Neural progenitor cell (in vitro differentiated cells): ENCODE results near the gene DCDC2. TPM values are rescaled to one million over a fixed set of nuclear protein-coding genes. Genes with fewer than 3 reads are reported as not detected.

ENCODE experiments used
- DNase-seq: peaks from one replicate; pipeline ENCODE4 v3.0.0-alpha.2; 2016; ENCODE audit warnings: low spot score
- H2AFZ ChIP-seq: fragments of 200-600 bp; sonication (generic); replicated peaks from 2 replicates; pipeline ENCODE4 v1.6.1; 2016; ENCODE audit warnings: antibody characterized with exemption
- H3F3A ChIP-seq: fragments of 200-600 bp; sonication (generic); 2 replicates; pipeline ENCODE4 v1.6.1; 2016; ENCODE audit warnings: antibody characterized with exemption, low read depth
- H3K27ac ChIP-seq: fragments of 200-600 bp; sonication (generic); 2 replicates; pipeline ENCODE4 v1.5.1; 2016; ENCODE audit warnings: mild to moderate bottlenecking
- H3K27me3 ChIP-seq: fragments of 200-600 bp; sonication (generic); 2 replicates; pipeline ENCODE4 v1.6.1; 2016; ENCODE audit warnings: mild to moderate bottlenecking, moderate library complexity
- H3K36me3 ChIP-seq: fragments of 200-600 bp; sonication (generic); 2 replicates; pipeline ENCODE4 v1.5.1; 2016
- H3K4me1 ChIP-seq: fragments of 200-600 bp; sonication (generic); 2 replicates; pipeline ENCODE4 v1.6.1; 2016; ENCODE audit warnings: mixed run types
- H3K4me2 ChIP-seq: fragments of 200-600 bp; sonication (generic); 2 replicates; pipeline ENCODE4 v1.6.1; 2016
- H3K4me3 ChIP-seq: fragments of 200-600 bp; sonication (generic); 2 replicates; pipeline ENCODE4 v1.5.1; 2016
- H3K79me2 ChIP-seq: fragments of 200-600 bp; sonication (generic); 2 replicates; pipeline ENCODE4 v1.6.1; 2016; ENCODE audit warnings: low read depth
- H3K9ac ChIP-seq: fragments of 200-600 bp; sonication (generic); 2 replicates; pipeline ENCODE4 v1.6.1; 2016
- H3K9me3 ChIP-seq: fragments of 200-600 bp; sonication (generic); 2 replicates; pipeline ENCODE4 v1.5.1; 2016; ENCODE audit warnings: low read depth
- H4K20me1 ChIP-seq: fragments of 200-600 bp; sonication (generic); 2 replicates; pipeline ENCODE4 v1.6.1; 2016; ENCODE audit warnings: low read depth
- H3K27ac Mint-ChIP-seq: 3 replicates; pipeline ENCODE4 v1.8.0; 2021; ENCODE audit warnings: mixed read lengths
- H3K27me3 Mint-ChIP-seq: 2 replicates; pipeline ENCODE4 v1.8.0; 2022; ENCODE audit warnings: low read depth, mild to moderate bottlenecking, inconsistent platforms, moderate library complexity, mixed read lengths; ENCODE audit not compliant: insufficient read depth
- H3K36me3 Mint-ChIP-seq: 3 replicates; pipeline ENCODE4 v1.8.0; 2021; ENCODE audit warnings: mixed read lengths
- H3K4me1 Mint-ChIP-seq: 3 replicates; pipeline ENCODE4 v1.8.0; 2021; ENCODE audit warnings: mixed read lengths
- H3K4me3 Mint-ChIP-seq: 3 replicates; pipeline ENCODE4 v1.8.0; 2021; ENCODE audit warnings: mild to moderate bottlenecking, moderate library complexity, mixed read lengths
- H3K9me3 Mint-ChIP-seq: 3 replicates; pipeline ENCODE4 v1.8.0; 2020; ENCODE audit warnings: mixed read lengths
- CTCF ChIP-seq: fragments of 200-600 bp; sonication (generic); IDR thresholded peaks from 2 replicates; pipeline ENCODE4 v1.5.1; 2017; ENCODE audit warnings: antibody characterized with exemption, mild to moderate bottlenecking
- EZH2 ChIP-seq: fragments of 200-600 bp; sonication (generic); IDR thresholded peaks from 2 replicates; pipeline ENCODE4 v1.6.1; 2017; ENCODE audit warnings: antibody characterized with exemption, mild to moderate bottlenecking, moderate library complexity
- EZH2phosphoT487 ChIP-seq: fragments of 200-600 bp; sonication (generic); IDR thresholded peaks from 2 replicates; pipeline ENCODE4 v1.6.1; 2017; ENCODE audit warnings: antibody characterized with exemption
- total RNA-seq: library from RNA; depleted of rRNA; stranded (reverse); fragments of >200 nt; gene quantifications from 2 replicates; pipeline ENCODE4 v1.2.3, GENCODE V29; 2015; ENCODE audit warnings: low replicate concordance

Gene DCDC2
- total RNA-seq, 1 donor from 2014 or later: not detected

- H3K9me3 ChIP-seq: no peaks in the 10 kb centered on the region
- no peak overlapping the region for H3K9ac ChIP-seq
- H3F3A ChIP-seq: no peaks in the 10 kb centered on the region
- H3K27ac ChIP-seq: no peak overlapping the region
- TF ChIP-seq CTCF: no peak
- no peak for TF ChIP-seq EZH2phosphoT487
- no peak for TF ChIP-seq EZH2
- H3K79me2 ChIP-seq: no peaks in the 10 kb centered on the region
- peaks cover 7% of the 10 kb centered on the region for H3K9me3 Mint-ChIP-seq
- H3K36me3 ChIP-seq: no peaks in the 10 kb centered on the region
- DNase-seq: no peak
- H3K4me1 ChIP-seq: no peaks in the 10 kb centered on the region
- no peak overlapping the region for H3K4me2 ChIP-seq
- no peak overlapping the region for H3K27ac Mint-ChIP-seq
- no peak overlapping the region for H3K4me3 Mint-ChIP-seq
- no peaks in the 10 kb centered on the region for H3K27me3 ChIP-seq
- no peak overlapping the region for H3K4me3 ChIP-seq
- H4K20me1 ChIP-seq: no peaks in the 10 kb centered on the region
- peaks cover 2% of the 10 kb centered on the region for H3K36me3 Mint-ChIP-seq
- no peak overlapping the region for H2AFZ ChIP-seq
- peaks cover 2% of the 10 kb centered on the region for H3K4me1 Mint-ChIP-seq
- no peaks in the 10 kb centered on the region for H3K27me3 Mint-ChIP-seq
These were observed 123.9 kb downstream of the DCDC2 start for GRCh38 chr6:24233813-24234442.

GRCh38 chr6:24231438-24231977 is 126.4 kb downstream of the DCDC2 start:
- Mint-ChIP-seq H3K27ac (no peak overlapping the region), H3K27me3 (no peaks in the 10 kb centered on the region), H3K4me3 (no peak overlapping the region), H3K4me1 (peaks cover 24% of the 10 kb centered on the region), H3K36me3 (no peaks in the 10 kb centered on the region), H3K9me3 (peaks cover 2% of the 10 kb centered on the region)
- Histone ChIP-seq H3K36me3 (no peaks in the 10 kb centered on the region), H3K9me3 (no peaks in the 10 kb centered on the region), H3F3A (peaks cover 9% of the 10 kb centered on the region), H3K4me1 (peaks cover 15% of the 10 kb centered on the region), H3K79me2 (no peaks in the 10 kb centered on the region), H3K4me2 (no peak overlapping the region), H3K4me3 (no peak overlapping the region), H3K27ac (no peak overlapping the region), H4K20me1 (no peaks in the 10 kb centered on the region), H2AFZ (peak overlapping the region; percentile 49), H3K27me3 (no peaks in the 10 kb centered on the region), H3K9ac (no peak overlapping the region)
- TF ChIP-seq EZH2phosphoT487 (no peak), EZH2 (no peak), CTCF (no peak)
- DNase-seq: no peak

GRCh38 chr6:24229696-24230405 is 128.0 kb downstream of the DCDC2 start:
- H3K27ac ChIP-seq: no peak overlapping the region
- TF ChIP-seq EZH2 (no peak), EZH2phosphoT487 (no peak), CTCF (no peak)
- no peak overlapping the region for H3K9ac ChIP-seq
- H3K4me1 ChIP-seq: peaks cover 15% of the 10 kb centered on the region
- H3K4me3 ChIP-seq: no peak overlapping the region
- Mint-ChIP-seq H3K9me3 (no peaks in the 10 kb centered on the region), H3K27ac (no peak overlapping the region), H3K27me3 (no peaks in the 10 kb centered on the region), H3K36me3 (no peaks in the 10 kb centered on the region), H3K4me1 (peaks cover 24% of the 10 kb centered on the region), H3K4me3 (no peak overlapping the region)
- H3K27me3 ChIP-seq: no peaks in the 10 kb centered on the region
- H3K79me2 ChIP-seq: no peaks in the 10 kb centered on the region
- no peaks in the 10 kb centered on the region for H3K36me3 ChIP-seq
- H4K20me1 ChIP-seq: no peaks in the 10 kb centered on the region
- H3F3A ChIP-seq: peaks cover 9% of the 10 kb centered on the region
- H2AFZ ChIP-seq: peak overlapping the region; percentile 1
- H3K4me2 ChIP-seq: no peak overlapping the region
- DNase-seq: no peak
- no peaks in the 10 kb centered on the region for H3K9me3 ChIP-seq
